K562 (cell line): Measurements from ENCODE around the gene FGF14.

Experiments
- ARID2 ChIP-seq: fragments of 450-650 bp; IDR thresholded peaks from 2 replicates; pipeline ENCODE4 v1.6.1; 2017; ENCODE audit warnings: antibody characterized with exemption, mild to moderate bottlenecking
- CEBPB ChIP-seq: fragments of 450-650 bp; IDR thresholded peaks from 2 replicates; pipeline ENCODE4 v1.6.1; 2016; ENCODE audit warnings: missing genetic modification characterization, missing compliant biosample characterization
- HNRNPLL ChIP-seq: fragments of 200-400 bp; formaldehyde crosslinking; IDR thresholded peaks from 2 replicates; pipeline ENCODE4 v1.6.1; 2017; ENCODE audit warnings: low read length, low read depth, mild to moderate bottlenecking; ENCODE audit not compliant: poor library complexity, severe bottlenecking
- TF ChIP-seq, protein P1 (sequence below), 2 experiments: fragments of 450-650 bp; IDR thresholded peaks; 2 replicates each; pipeline ENCODE4 v1.6.1; 2018; ENCODE audit warnings: mild to moderate bottlenecking in 2 of 2, low read depth in 1 of 2; ENCODE audit not compliant: partially characterized antibody in 2 of 2
- TF ChIP-seq, protein P2 (sequence below): fragments of 450-650 bp; IDR thresholded peaks from 2 replicates; pipeline ENCODE4 v1.7.1; 2018; ENCODE audit warnings: mild to moderate bottlenecking, low read depth; ENCODE audit not compliant: partially characterized antibody

DNA sequence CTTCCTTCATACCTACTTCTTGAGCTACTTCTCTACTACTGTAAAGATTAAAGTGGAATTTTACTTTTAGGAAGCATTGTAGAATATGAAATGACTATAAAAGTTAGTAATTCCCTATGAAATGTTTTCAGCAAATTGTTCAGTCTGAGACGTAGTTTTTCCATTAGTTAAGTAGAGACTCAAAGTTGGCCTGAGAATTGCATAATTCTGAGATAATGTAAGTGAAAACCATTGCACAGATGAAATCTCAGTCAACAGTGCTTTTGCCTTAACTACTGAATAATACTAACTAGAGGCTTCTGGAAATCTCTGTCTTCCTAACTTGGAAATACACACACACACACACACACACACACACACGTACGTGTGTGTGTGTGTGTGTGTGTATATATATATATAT, 125.9 kb downstream of the FGF14 start:
- TF ChIP-seq, protein P1, sequence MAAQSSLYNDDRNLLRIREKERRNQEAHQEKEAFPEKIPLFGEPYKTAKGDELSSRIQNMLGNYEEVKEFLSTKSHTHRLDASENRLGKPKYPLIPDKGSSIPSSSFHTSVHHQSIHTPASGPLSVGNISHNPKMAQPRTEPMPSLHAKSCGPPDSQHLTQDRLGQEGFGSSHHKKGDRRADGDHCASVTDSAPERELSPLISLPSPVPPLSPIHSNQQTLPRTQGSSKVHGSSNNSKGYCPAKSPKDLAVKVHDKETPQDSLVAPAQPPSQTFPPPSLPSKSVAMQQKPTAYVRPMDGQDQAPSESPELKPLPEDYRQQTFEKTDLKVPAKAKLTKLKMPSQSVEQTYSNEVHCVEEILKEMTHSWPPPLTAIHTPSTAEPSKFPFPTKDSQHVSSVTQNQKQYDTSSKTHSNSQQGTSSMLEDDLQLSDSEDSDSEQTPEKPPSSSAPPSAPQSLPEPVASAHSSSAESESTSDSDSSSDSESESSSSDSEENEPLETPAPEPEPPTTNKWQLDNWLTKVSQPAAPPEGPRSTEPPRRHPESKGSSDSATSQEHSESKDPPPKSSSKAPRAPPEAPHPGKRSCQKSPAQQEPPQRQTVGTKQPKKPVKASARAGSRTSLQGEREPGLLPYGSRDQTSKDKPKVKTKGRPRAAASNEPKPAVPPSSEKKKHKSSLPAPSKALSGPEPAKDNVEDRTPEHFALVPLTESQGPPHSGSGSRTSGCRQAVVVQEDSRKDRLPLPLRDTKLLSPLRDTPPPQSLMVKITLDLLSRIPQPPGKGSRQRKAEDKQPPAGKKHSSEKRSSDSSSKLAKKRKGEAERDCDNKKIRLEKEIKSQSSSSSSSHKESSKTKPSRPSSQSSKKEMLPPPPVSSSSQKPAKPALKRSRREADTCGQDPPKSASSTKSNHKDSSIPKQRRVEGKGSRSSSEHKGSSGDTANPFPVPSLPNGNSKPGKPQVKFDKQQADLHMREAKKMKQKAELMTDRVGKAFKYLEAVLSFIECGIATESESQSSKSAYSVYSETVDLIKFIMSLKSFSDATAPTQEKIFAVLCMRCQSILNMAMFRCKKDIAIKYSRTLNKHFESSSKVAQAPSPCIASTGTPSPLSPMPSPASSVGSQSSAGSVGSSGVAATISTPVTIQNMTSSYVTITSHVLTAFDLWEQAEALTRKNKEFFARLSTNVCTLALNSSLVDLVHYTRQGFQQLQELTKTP (IDR thresholded peaks at IDR 0.05; ENCODE audit: low read depth in 1 of 2, partially characterized antibody in 2 of 2): no peak
- TF ChIP-seq ARID2 (no peak), CEBPB (tag) (no peak), HNRNPLL (no peak)
- TF ChIP-seq, protein P2, sequence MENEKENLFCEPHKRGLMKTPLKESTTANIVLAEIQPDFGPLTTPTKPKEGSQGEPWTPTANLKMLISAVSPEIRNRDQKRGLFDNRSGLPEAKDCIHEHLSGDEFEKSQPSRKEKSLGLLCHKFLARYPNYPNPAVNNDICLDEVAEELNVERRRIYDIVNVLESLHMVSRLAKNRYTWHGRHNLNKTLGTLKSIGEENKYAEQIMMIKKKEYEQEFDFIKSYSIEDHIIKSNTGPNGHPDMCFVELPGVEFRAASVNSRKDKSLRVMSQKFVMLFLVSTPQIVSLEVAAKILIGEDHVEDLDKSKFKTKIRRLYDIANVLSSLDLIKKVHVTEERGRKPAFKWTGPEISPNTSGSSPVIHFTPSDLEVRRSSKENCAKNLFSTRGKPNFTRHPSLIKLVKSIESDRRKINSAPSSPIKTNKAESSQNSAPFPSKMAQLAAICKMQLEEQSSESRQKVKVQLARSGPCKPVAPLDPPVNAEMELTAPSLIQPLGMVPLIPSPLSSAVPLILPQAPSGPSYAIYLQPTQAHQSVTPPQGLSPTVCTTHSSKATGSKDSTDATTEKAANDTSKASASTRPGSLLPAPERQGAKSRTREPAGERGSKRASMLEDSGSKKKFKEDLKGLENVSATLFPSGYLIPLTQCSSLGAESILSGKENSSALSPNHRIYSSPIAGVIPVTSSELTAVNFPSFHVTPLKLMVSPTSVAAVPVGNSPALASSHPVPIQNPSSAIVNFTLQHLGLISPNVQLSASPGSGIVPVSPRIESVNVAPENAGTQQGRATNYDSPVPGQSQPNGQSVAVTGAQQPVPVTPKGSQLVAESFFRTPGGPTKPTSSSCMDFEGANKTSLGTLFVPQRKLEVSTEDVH: no peak
